GM10847 (cell line): ENCODE results near the gene HSD17B2.

Source experiments
- POLR2A ChIP-seq: IDR thresholded peaks from 2 replicates; pipeline ENCODE4 v1.6.1; 2011; ENCODE audit not compliant: insufficient read length; ENCODE audit errors: extremely low read depth

The HSD17B2 gene

GRCh38 chr16:82129881-82130280, 94.8 kb downstream of the HSD17B2 start:
- TF ChIP-seq POLR2A = no peak

DNA sequence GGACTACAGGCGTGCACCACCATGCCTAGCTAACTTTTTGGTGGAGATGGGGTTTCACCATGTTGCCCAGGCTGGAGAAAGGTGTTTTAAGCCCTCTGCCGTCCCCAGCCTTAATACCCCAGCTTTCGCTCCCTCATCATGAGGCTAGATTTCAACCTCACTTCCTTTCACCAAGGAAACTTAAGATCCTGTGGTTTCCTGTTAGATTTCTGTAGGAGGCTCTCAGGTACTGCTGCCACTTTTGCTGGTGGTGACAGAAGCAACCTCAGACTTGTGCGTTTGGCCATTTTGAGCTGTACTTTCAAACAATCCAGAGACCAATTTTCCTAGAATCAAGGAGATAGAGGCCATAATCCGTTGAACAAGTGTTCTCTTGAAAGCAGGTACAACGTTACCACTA, 98.7 kb downstream of the HSD17B2 start:
- TF ChIP-seq POLR2A = no peak

GRCh38 chr16:82134846-82135245, 99.8 kb downstream of the HSD17B2 start:
- TF ChIP-seq POLR2A = no peak

- no peak for TF ChIP-seq POLR2A
Observed at GRCh38 chr16:82135844-82136243, 100.8 kb downstream of the HSD17B2 start.

DNA sequence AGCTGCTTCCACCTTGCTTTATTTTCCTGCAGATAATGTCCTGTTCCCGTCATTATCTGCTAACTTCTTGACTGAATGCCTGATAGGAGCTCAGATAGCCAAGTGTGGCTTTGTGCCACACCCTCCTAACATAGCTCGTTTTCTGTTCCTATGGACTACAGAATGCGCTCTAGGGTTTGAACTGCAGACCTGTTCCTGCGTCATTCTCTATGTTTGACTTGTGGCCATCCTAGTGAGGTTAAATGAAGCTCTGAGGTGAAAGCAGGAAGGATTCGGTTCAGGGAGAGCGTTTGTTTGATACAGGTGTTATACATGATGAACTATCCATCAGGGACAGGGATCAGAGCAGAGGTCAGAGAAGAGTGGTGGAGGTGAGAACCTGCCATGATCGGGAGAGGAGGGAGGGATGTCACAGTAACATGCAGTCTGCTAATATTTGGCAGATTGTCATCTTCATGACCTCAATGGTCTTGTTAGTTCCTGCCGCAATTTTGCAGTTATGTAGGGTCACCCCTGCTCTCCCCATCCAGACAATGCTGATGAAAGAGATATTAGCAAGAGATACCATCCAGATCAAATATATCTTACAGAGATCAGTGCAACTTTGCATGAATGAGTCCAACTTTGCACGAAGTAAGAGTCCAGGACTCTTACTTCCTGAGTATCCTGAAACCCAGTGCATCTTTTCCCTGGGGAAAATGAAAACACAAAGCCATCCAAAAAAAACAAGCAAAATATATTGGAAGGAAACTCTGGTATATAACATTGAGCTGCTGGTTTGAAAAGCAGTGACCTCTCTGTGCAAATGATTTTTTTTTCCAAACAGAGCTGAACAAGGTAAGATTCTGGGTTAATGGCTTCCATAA, 102.1 kb downstream of the HSD17B2 start:
- TF ChIP-seq POLR2A = no peak

DNA sequence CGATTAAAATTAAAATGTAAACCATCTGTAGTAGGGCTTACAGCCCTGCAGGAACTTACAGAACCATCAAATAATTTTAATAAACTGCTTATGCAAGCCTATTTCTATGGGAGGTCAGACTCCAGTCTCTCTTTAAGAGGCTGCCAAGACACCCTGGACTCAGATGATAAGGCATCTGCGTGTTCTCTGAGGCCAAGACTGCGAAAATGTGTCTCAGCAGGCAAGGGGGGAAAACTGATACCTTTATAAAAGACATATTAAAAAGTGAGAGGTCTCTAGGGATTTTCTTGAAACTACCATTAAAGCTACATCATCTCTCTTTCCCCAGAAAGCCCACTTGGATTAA, 102.7 kb downstream of the HSD17B2 start:
- no peak for TF ChIP-seq POLR2A

DNA sequence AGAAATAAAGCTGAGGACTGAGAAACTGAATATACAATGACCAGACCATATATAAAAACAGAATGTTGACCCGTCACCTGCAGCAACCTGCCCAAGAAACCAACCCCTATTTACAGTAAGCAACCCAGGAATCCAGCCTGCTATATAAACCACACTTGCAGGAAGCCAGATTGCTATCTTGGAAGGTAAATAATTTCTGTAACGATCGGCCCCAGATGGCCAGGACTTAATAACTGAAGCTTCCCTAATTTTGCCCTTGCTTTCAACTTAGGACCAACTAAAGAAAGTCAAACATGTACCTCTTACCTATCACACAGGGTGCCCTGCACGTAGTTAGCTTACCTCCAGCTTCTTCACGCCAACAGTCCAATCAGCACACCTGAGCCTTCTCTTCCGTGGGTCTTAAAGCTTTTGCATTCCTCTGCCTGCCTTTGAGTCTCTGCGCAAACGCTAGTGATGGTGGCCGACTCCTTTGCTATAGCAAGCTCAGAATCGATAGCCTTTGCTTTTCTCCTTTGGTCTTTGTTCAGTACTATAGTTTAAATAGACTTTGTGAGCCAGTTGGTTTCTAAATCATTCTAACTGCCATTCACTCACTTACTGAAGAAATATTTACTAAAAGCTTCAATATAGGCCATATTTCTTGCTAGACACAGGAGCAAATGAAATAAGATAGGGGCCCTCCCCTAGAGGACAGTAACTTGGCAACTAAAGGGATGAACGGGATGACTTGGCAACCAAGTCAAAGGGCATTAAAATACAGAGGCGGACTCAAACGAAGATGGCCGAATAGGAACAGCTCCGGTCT, 103.6 kb downstream of the HSD17B2 start:
- TF ChIP-seq POLR2A = no peak

- no peak for TF ChIP-seq POLR2A
Observed at GRCh38 chr16:82146556-82146955, 111.5 kb downstream of the HSD17B2 start.

DNA sequence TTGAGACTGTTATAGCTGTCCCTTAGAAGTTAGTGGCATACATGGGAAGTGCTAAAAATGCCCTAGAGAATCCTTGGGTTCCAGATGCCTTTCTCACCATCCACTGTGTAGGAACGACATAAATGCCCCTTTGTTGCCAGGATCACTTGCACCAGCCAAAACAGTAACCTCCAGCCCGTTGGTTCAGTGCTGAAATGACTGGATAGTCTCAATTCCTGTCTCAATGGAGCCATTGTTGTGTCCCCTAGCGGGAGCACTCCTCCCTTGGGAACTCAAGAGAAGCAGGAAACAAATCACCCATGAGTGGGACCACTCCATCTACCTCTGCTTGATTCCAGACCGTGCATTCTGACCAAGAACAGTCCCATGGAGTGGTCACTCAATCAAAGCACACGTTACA, 111.9 kb downstream of the HSD17B2 start:
- TF ChIP-seq POLR2A = no peak

DNA sequence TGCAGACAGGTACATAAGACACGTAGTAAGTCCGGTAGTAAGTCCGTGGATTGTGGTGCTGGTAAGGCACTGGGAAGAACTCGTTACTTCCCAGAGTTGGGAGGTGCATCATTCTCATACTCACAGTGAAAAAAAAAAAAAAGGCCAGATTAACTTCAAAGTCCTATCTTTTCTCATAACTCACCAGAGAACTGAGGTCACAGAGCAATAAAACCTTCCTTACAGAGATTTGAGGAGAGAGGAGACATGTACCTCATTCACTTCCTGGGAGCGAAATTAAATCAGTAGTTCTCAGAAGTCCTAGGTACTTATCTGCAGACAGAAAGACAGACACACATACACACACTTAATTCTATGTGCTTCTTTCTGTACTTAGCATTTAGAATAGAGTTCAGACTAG, 112.5 kb downstream of the HSD17B2 start:
- TF ChIP-seq POLR2A = no peak
